GM12891 (cell line): ENCODE measurements around the gene PLEKHA8.

Experiments
- PAX5 ChIP-seq: IDR thresholded peaks from 2 replicates; pipeline ENCODE4 v1.6.1; 2011; ENCODE audit warnings: low read length, moderate library complexity, mild to moderate bottlenecking; ENCODE audit not compliant: insufficient read depth, severe bottlenecking
- POLR2A ChIP-seq: IDR thresholded peaks from 2 replicates; pipeline ENCODE4 v1.6.1; 2011; ENCODE audit warnings: low read depth, low read length, control low read depth
- POLR2AphosphoS5 ChIP-seq: IDR thresholded peaks from 2 replicates; pipeline ENCODE4 v1.6.1; 2011; ENCODE audit warnings: low read depth, low read length, control low read depth
- POU2F2 ChIP-seq: IDR thresholded peaks from 2 replicates; pipeline ENCODE4 v1.6.1; 2011; ENCODE audit warnings: low read depth, mild to moderate bottlenecking, control low read depth, low read length, moderate library complexity
- SPI1 ChIP-seq: IDR thresholded peaks from 2 replicates; pipeline ENCODE4 v1.6.1; 2011; ENCODE audit warnings: low read depth, low read length, control low read depth
- TAF1 ChIP-seq: IDR thresholded peaks from 2 replicates; pipeline ENCODE4 v1.6.1; 2011; ENCODE audit warnings: low read depth, low read length, control low read depth

- TF ChIP-seq POLR2A (no peak), TAF1 (no peak), POLR2AphosphoS5 (no peak), SPI1 (no peak), PAX5 (no peak), POU2F2 (no peak)
Measured at GRCh38 chr7:30162622-30163124, 134.5 kb downstream of the PLEKHA8 start.
